Osteocyte (in vitro differentiated cells): ENCODE measurements around the gene ENG. TPM values are rescaled to one million over a fixed set of nuclear protein-coding genes. Genes with fewer than 3 reads are reported as not detected.

Experiments
- DNase-seq: peaks from one replicate; pipeline ENCODE4 v3.0.0; 2021; ENCODE audit warnings: mixed read lengths; ENCODE audit not compliant: unreplicated experiment; ENCODE audit errors: extremely low spot score
- H3K27ac Mint-ChIP-seq: one replicate; pipeline ENCODE4 v1.8.0; 2021; ENCODE audit warnings: mild to moderate bottlenecking, mixed read lengths; ENCODE audit not compliant: unreplicated experiment
- H3K27me3 Mint-ChIP-seq: one replicate; pipeline ENCODE4 v1.8.0; 2021; ENCODE audit warnings: mixed read lengths; ENCODE audit not compliant: unreplicated experiment
- H3K36me3 Mint-ChIP-seq: one replicate; pipeline ENCODE4 v1.8.0; 2021; ENCODE audit warnings: mixed read lengths; ENCODE audit not compliant: unreplicated experiment
- H3K4me1 Mint-ChIP-seq: one replicate; pipeline ENCODE4 v1.8.0; 2021; ENCODE audit warnings: mixed read lengths; ENCODE audit not compliant: unreplicated experiment
- H3K4me3 Mint-ChIP-seq: one replicate; pipeline ENCODE4 v1.8.0; 2021; ENCODE audit warnings: mild to moderate bottlenecking, moderate library complexity, mixed read lengths; ENCODE audit not compliant: unreplicated experiment
- H3K9me3 Mint-ChIP-seq: one replicate; pipeline ENCODE4 v1.8.0; 2021; ENCODE audit warnings: mixed read lengths; ENCODE audit not compliant: unreplicated experiment
- total RNA-seq: library from RNA; stranded (reverse); gene quantifications from 2 replicates; pipeline ENCODE4 v1.2.1, GENCODE V29; 2021
- TF ChIP-seq, protein P1 (sequence below): fragments of 200-600 bp; sonication (generic); IDR thresholded peaks from 2 replicates; pipeline ENCODE4 v1.5.0; 2021; ENCODE audit warnings: antibody characterized with exemption, mild to moderate bottlenecking, moderate library complexity

ENG gene
- total RNA-seq, 1 donor from 2014 or later = 143 TPM

- TF ChIP-seq, protein P1, sequence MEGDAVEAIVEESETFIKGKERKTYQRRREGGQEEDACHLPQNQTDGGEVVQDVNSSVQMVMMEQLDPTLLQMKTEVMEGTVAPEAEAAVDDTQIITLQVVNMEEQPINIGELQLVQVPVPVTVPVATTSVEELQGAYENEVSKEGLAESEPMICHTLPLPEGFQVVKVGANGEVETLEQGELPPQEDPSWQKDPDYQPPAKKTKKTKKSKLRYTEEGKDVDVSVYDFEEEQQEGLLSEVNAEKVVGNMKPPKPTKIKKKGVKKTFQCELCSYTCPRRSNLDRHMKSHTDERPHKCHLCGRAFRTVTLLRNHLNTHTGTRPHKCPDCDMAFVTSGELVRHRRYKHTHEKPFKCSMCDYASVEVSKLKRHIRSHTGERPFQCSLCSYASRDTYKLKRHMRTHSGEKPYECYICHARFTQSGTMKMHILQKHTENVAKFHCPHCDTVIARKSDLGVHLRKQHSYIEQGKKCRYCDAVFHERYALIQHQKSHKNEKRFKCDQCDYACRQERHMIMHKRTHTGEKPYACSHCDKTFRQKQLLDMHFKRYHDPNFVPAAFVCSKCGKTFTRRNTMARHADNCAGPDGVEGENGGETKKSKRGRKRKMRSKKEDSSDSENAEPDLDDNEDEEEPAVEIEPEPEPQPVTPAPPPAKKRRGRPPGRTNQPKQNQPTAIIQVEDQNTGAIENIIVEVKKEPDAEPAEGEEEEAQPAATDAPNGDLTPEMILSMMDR = no peak
Measured at GRCh38 chr9:127771570-127772189, 82.8 kb downstream of the ENG start.

GRCh38 chr9:127770905-127771569 lies 83.4 kb downstream of the ENG start:
- peak; percentile 100 for DNase-seq
- TF ChIP-seq, protein P1 = no peak
- Mint-ChIP-seq H3K4me1 (peaks cover 48% of the 10 kb centered on the region), H3K4me3 (peak overlapping the region; percentile 94), H3K36me3 (peaks cover 8% of the 10 kb centered on the region), H3K27ac (peak overlapping the region; percentile 98), H3K9me3 (no peaks in the 10 kb centered on the region), H3K27me3 (no peaks in the 10 kb centered on the region)

More at GRCh38 chr9:127771570-127772189, 82.8 kb downstream of the ENG start:
- DNase-seq = no peak
- Mint-ChIP-seq H3K36me3 (peaks cover 5% of the 10 kb centered on the region), H3K9me3 (no peaks in the 10 kb centered on the region), H3K4me3 (peak overlapping the region; percentile 94), H3K27ac (peak overlapping the region; percentile 34), H3K4me1 (peaks cover 44% of the 10 kb centered on the region), H3K27me3 (no peaks in the 10 kb centered on the region)

DNA sequence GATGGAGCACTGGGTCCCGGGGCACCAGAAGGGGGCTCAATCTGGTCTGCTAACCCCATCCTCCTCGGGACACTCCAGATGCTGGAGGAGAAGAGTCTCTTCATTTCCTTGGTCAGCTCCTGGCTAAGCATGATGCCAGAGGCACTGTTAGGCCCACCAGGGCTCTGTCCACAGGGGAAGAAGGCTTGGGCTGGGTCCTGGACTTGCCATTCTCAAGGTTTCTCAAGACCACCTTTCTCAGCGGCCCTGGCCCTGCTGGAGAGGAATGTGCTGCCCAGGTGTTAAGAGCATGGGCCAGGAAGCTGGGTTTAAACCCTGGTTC lies 83.9 kb downstream of the ENG start:
- Mint-ChIP-seq H3K27me3 (no peaks in the 10 kb centered on the region), H3K36me3 (peaks cover 8% of the 10 kb centered on the region), H3K27ac (peak overlapping the region; percentile 98), H3K9me3 (no peaks in the 10 kb centered on the region), H3K4me3 (peak overlapping the region; percentile 94), H3K4me1 (peaks cover 53% of the 10 kb centered on the region)
- TF ChIP-seq, protein P1 = no peak
- no peak for DNase-seq

GRCh38 chr9:127769929-127770582 lies 84.4 kb downstream of the ENG start:
- peak overlapping the region; percentile 98 for H3K27ac Mint-ChIP-seq
- no peaks in the 10 kb centered on the region for H3K9me3 Mint-ChIP-seq
- no peaks in the 10 kb centered on the region for H3K27me3 Mint-ChIP-seq
- TF ChIP-seq, protein P1 = peak; percentile 11
- H3K4me3 Mint-ChIP-seq = peak overlapping the region; percentile 94
- H3K4me1 Mint-ChIP-seq = peaks cover 57% of the 10 kb centered on the region
- no peak for DNase-seq
- peaks cover 12% of the 10 kb centered on the region for H3K36me3 Mint-ChIP-seq

- TF ChIP-seq, protein P1 = no peak
- Mint-ChIP-seq H3K4me3 (peak overlapping the region; percentile 94), H3K9me3 (no peaks in the 10 kb centered on the region), H3K27ac (peak overlapping the region; percentile 98), H3K4me1 (peaks cover 65% of the 10 kb centered on the region), H3K36me3 (peaks cover 14% of the 10 kb centered on the region), H3K27me3 (no peaks in the 10 kb centered on the region)
- DNase-seq = no peak
Measured at GRCh38 chr9:127769101-127769500, 85.4 kb downstream of the ENG start.
